K562 (cell line): ENCODE results near the gene ARID4B. TPM values are rescaled to one million over a fixed set of nuclear protein-coding genes. Genes with fewer than 3 reads are reported as not detected.
A peak's percentile ranks its signal among the peaks of the same experiment; 100 is the strongest.

Source experiments
- ASH1L ChIP-seq: fragments of 450-650 bp; IDR thresholded peaks from 2 replicates; pipeline ENCODE4 v1.6.1; 2018; ENCODE audit warnings: borderline replicate concordance, mild to moderate bottlenecking, low read depth; ENCODE audit not compliant: partially characterized antibody
- DPF2 ChIP-seq: fragments of 450-650 bp; IDR thresholded peaks from 2 replicates; pipeline ENCODE4 v1.6.1; 2016
- ESRRA ChIP-seq: fragments of 450-650 bp; IDR thresholded peaks from 2 replicates; pipeline ENCODE4 v1.6.1; 2014; ENCODE audit warnings: low read depth, mild to moderate bottlenecking, moderate library complexity, borderline replicate concordance
- GATAD2A ChIP-seq: fragments of 450-650 bp; IDR thresholded peaks from 2 replicates; pipeline ENCODE4 v1.6.1; 2017
- MCM2 ChIP-seq: fragments of 450-650 bp; IDR thresholded peaks from 2 replicates; pipeline ENCODE4 v1.6.1; 2017; ENCODE audit warnings: low read depth, mild to moderate bottlenecking
- NR2C2 ChIP-seq, 2 experiments: fragments of 200-800 bp in 1 of 2; sonication (Bioruptor generic) in 1 of 2; sonication (generic) in 1 of 2; formaldehyde crosslinking in 1 of 2; IDR thresholded peaks; 2 replicates each; pipeline versions ENCODE4 v1.6.1 to v1.8.0; 2016 to 2022; ENCODE audit warnings: mild to moderate bottlenecking in 1 of 2, missing compliant biosample characterization in 1 of 2, missing genetic modification characterization in 1 of 2, missing genetic modification reagents in 1 of 2
- NRF1 ChIP-seq, 2 experiments: fragments of 450-650 bp; IDR thresholded peaks in 1 of 2; conservative IDR thresholded peaks in 1 of 2; 2 replicates each; pipeline ENCODE4 v1.6.1; 2014; ENCODE audit warnings: mild to moderate bottlenecking in 2 of 2
- PHF21A ChIP-seq: fragments of 450-650 bp; IDR thresholded peaks from 2 replicates; pipeline ENCODE4 v1.6.1; 2017; ENCODE audit warnings: low read depth, borderline replicate concordance
- PTRF ChIP-seq: fragments of 450-650 bp; IDR thresholded peaks from 2 replicates; pipeline ENCODE4 v1.6.1; 2016; ENCODE audit warnings: mild to moderate bottlenecking, missing genetic modification characterization, missing compliant biosample characterization
- SMARCE1 ChIP-seq: fragments of 450-650 bp; IDR thresholded peaks from 2 replicates; pipeline ENCODE4 v1.7.1; 2016; ENCODE audit warnings: mild to moderate bottlenecking
- ZBTB40 ChIP-seq, 2 experiments: fragments of 450-650 bp in 1 of 2; sonication (generic) in 1 of 2; formaldehyde crosslinking in 1 of 2; IDR thresholded peaks; 2 replicates each; pipeline versions ENCODE4 v1.7.1 to v1.9.0; 2016 to 2022; ENCODE audit warnings: inconsistent platforms in 1 of 2, mild to moderate bottlenecking in 1 of 2, missing genetic modification reagents in 1 of 2
- ZNF12 ChIP-seq: sonication (generic); formaldehyde crosslinking; IDR thresholded peaks from 2 replicates; pipeline ENCODE4 v1.4.0; 2020; ENCODE audit warnings: mild to moderate bottlenecking, missing genetic modification reagents
- ZNF146 ChIP-seq: IDR thresholded peaks from one replicate; pipeline ENCODE4 v1.6.1; 2018; ENCODE audit warnings: missing compliant biosample characterization; ENCODE audit not compliant: unreplicated experiment
- polyA plus RNA-seq, 8 experiments: library from polyadenylated mRNA; depleted of rRNA in 4 of 8; stranded (reverse) in 5 of 8; unstranded in 3 of 8; fragments of >200 nt; fragmentation: Nextera tagmentation in 2 of 8; fragmentation: Illumina TruSeq in 1 of 8; extraction: Ambion mirVana in 2 of 8; extraction: Trizol in 1 of 8; gene quantifications; 2 replicates each; pipeline versions ENCODE4 v1.2.1 to v1.2.3, GENCODE V29; 2011 to 2014; ENCODE audit warnings: inconsistent platforms in 1 of 8, missing spikeins in 1 of 8
- total RNA-seq, 7 experiments: library from RNA; depleted of rRNA in 6 of 7; stranded (reverse); fragments of >200 nt in 6 of 7; fragmentation: Illumina TruSeq in 2 of 7; extraction: Trizol in 2 of 7; gene quantifications; 2 replicates each; pipeline versions ENCODE4 v1.2.1 to v1.2.3, GENCODE V29; 2011 to 2021; ENCODE audit warnings: low replicate concordance in 1 of 7

ARID4B gene
- total and polyA plus RNA-seq, 9 of the 15 experiments (the other 6 are each of a cell fraction or from before 2014, with no cell fraction given), result 8.4 to 38.9 (median 18.5) TPM

- peak; percentile 71 for TF ChIP-seq ZBTB40 (IDR thresholded peaks at IDR 0.05)
- no peak for TF ChIP-seq ZBTB40 (CRISPR knock-in tag; IDR thresholded peaks at IDR 0.05)
- no peak for TF ChIP-seq ZNF12
- TF ChIP-seq NR2C2 (CRISPR knock-in tag; IDR thresholded peaks at IDR 0.05), result no peak
- TF ChIP-seq NR2C2 (tag; IDR thresholded peaks at IDR 0.05), result 0 out of 2 replicates have a peak, but pooled peaks have one; percentile 28
- TF ChIP-seq PHF21A, result no peak
- TF ChIP-seq GATAD2A, result no peak
- TF ChIP-seq ZNF146 (CRISPR knock-in tag), result no peak
- peak; percentile 43; the same call in 1 of the 2 replicates for TF ChIP-seq DPF2
- TF ChIP-seq MCM2, result no peak
- TF ChIP-seq PTRF (tag), result no peak
- peak; percentile 65; the same call in 1 of the 2 replicates for TF ChIP-seq SMARCE1
- TF ChIP-seq NRF1 (conservative IDR thresholded peaks at IDR 0.05 in 1 of 2, IDR thresholded peaks at IDR 0.05 in 1 of 2), result no peak
- TF ChIP-seq ASH1L, result no peak
- peak; percentile 61; the same call in 1 of the 2 replicates for TF ChIP-seq ESRRA
Measured at GRCh38 chr1:235297579-235297978, 30.4 kb downstream of the ARID4B start (continued).
